ENCODE measurements around the gene DIPK1B. TPM values are rescaled to one million over a fixed set of nuclear protein-coding genes. Genes with fewer than 3 reads are reported as not detected.

DIPK1B gene
- total and polyA plus RNA-seq, 2 experiments from 2014 or later: 18.7 to 60.0 TPM

GRCh38 chr9:136741883-136742571 is 29.7 kb downstream of the DIPK1B start:
- Histone ChIP-seq H3K4me2 (no peak overlapping the region), H4K20me1 (replicated peaks; ENCODE audit: insufficient read depth) (no peaks in the 10 kb centered on the region), H3K36me3 (ENCODE audit: insufficient read depth) (no peaks in the 10 kb centered on the region), H3K4me1 (ENCODE audit: insufficient read depth) (no peaks in the 10 kb centered on the region), H2AFZ (no peak overlapping the region; the same call in 1 of the 2 replicates), H3K79me2 (replicated peaks; ENCODE audit: insufficient read depth) (no peaks in the 10 kb centered on the region), H3F3A (replicated peaks; ENCODE audit: low read depth) (no peaks in the 10 kb centered on the region), H3K27me3 (ENCODE audit: insufficient read depth) (no peaks in the 10 kb centered on the region), H3K4me3 (peak overlapping the region; percentile 26; the same call in 1 of the 2 replicates), H3K27ac (ENCODE audit: low read depth) (no peak overlapping the region), H3K9me2 (ENCODE audit: insufficient read depth) (no peaks in the 10 kb centered on the region)
- DNase-seq (ENCODE audit: low spot score): no peak
- no peaks in the 10 kb centered on the region; the same call in 2 of the 3 replicates for H3K9me3 Mint-ChIP-seq
- H3K27me3 Mint-ChIP-seq (ENCODE audit: insufficient read depth, low read depth, poor library complexity): peaks cover 10% of the 10 kb centered on the region
- H3K36me3 Mint-ChIP-seq (ENCODE audit: low read depth): no peaks in the 10 kb centered on the region
- H3K4me1 Mint-ChIP-seq: peaks cover 2% of the 10 kb centered on the region; the same call in 1 of the 3 replicates
- no peak overlapping the region for H3K4me3 Mint-ChIP-seq
- no peak overlapping the region for H3K27ac Mint-ChIP-seq
- ATAC-seq: peak; percentile 5; the same call in 2 of the 3 replicates
- no peak for TF ChIP-seq ZNF462 (CRISPR knock-in tag; IDR thresholded peaks at IDR 0.05)
- no peak for TF ChIP-seq ZNF114 (CRISPR knock-in tag; IDR thresholded peaks at IDR 0.05)
- no peak for TF ChIP-seq CTCF (conservative IDR thresholded peaks at IDR 0.05; ENCODE audit: low read depth in 2 of 2)
- no peak for TF ChIP-seq NANOG (IDR thresholded peaks at IDR 0.05; ENCODE audit: borderline replicate concordance)
- TF ChIP-seq ZNF331 (CRISPR knock-in tag; IDR thresholded peaks at IDR 0.05; ENCODE audit: low read depth): no peak
- TF ChIP-seq CREB1 (CRISPR knock-in tag; IDR thresholded peaks at IDR 0.05; ENCODE audit: low read depth): no peak

Measured in GM23338 (cell line).